Activated naive CD4-positive, alpha-beta T cell treated with anti-CD3 and anti-CD28 coated beads for 36 hours (primary cell): ENCODE measurements around the gene FAM209A. TPM values are rescaled to one million over a fixed set of nuclear protein-coding genes. Genes with fewer than 3 reads are reported as not detected.
"Not testable (repeated sequence)": the region's sequence is repeated elsewhere in the genome, so short reads cannot be mapped to it uniquely, and the experiment has no call there.

Source experiments
- CTCF ChIA-PET: fragments of 350-600 bp; sonication (Branson Sonifier 250); formaldehyde crosslinking; loops from one replicate; lab custom pipeline; 2021; ENCODE audit warnings: antibody characterized with exemption; lab: Charles Lee
- DNase-seq: peaks from one replicate; pipeline ENCODE4 v3.0.0-alpha.2; 2020
- H3K27ac Mint-ChIP-seq: one replicate; pipeline ENCODE4 v1.8.0; 2021; ENCODE audit warnings: mild to moderate bottlenecking, mixed read lengths
- H3K27me3 Mint-ChIP-seq: one replicate; pipeline ENCODE4 v1.8.0; 2021; ENCODE audit warnings: low read depth, mixed read lengths
- H3K36me3 Mint-ChIP-seq: one replicate; pipeline ENCODE4 v1.8.0; 2021; ENCODE audit warnings: low read depth, mixed read lengths
- H3K4me1 Mint-ChIP-seq: one replicate; pipeline ENCODE4 v1.8.0; 2021; ENCODE audit warnings: low read depth, mixed read lengths
- H3K4me3 Mint-ChIP-seq: one replicate; pipeline ENCODE4 v1.8.0; 2021; ENCODE audit warnings: mild to moderate bottlenecking, moderate library complexity, mixed read lengths
- H3K9me3 Mint-ChIP-seq: one replicate; pipeline ENCODE4 v1.8.0; 2021; ENCODE audit warnings: mixed read lengths
- intact Hi-C: fragments of 100-400 bp; cut with micrococcal nuclease; formaldehyde crosslinking; loops from one replicate; pipeline ENCODE4 v1.15.1; 2023
- total RNA-seq, 2 experiments: library from RNA; stranded (reverse); gene quantifications; one replicate each; pipeline ENCODE4 v1.2.3, GENCODE V29; 2021

Gene FAM209A
- total RNA-seq, 2 experiments from 2014 or later = 0.31 TPM; not detected in 1

DNA sequence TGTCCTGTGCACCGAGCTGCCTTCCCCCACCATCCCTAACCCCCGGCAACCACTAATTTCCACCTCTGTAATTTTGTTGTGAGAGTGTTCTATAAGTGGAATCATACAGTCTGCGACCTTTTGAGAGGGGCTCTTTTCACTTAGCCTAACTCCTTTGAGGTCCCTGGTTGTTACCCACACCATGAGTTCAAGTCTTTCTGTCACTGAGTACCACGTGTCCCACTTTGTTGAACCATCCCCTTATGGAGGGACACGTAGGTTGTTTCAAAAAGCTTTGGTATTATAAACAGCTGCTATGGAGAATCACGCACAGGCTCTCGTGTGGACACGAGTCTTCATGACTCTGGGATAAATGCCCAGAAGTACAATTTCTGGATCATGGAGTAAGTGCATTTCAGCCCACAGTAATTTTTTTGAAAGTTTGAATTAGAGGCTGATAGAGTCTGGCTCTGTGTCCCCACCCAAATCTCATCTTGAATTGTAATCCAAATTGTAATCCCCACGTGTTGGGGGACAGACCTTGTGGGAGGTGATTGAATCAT is 18.0 kb downstream of the FAM209A start:
- CTCF ChIA-PET = interaction anchor here (1.0 kb wide), 1 partner anchor 8 kb away, joined by 3 read pairs; no protein-coding TSS in a partner anchor
- Mint-ChIP-seq H3K27me3 (no peaks in the 10 kb centered on the region), H3K36me3 (no peaks in the 10 kb centered on the region), H3K4me1 (no peaks in the 10 kb centered on the region), H3K4me3 (no peak overlapping the region), H3K9me3 (no peaks in the 10 kb centered on the region), H3K27ac (no peak overlapping the region)
- no peak for DNase-seq
- intact Hi-C loops = no loop called here

DNA sequence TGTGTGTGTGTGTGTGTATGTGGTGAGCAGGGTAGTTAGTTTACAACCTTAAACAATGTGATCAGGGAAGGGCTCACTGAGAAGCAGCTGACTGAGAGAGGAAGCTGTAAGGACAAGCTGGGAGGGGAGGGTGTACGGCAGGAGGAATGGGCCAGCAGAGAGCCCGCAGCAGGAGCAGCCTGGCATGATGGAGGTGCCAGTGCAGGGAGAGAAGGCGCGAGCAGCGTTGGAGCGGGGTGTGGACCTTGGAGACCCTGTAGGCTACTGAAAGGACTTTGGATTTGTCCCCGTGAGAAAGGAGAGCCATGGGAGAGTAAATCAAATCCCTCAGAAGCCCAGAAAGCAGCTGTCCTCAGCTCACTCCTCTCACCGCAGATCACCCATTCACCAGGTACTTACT is 27.0 kb downstream of the FAM209A start:
- Mint-ChIP-seq H3K4me1 (peaks cover 7% of the 10 kb centered on the region), H3K9me3 (no peaks in the 10 kb centered on the region), H3K4me3 (no peak overlapping the region), H3K27me3 (no peaks in the 10 kb centered on the region), H3K36me3 (no peaks in the 10 kb centered on the region), H3K27ac (no peak overlapping the region)
- CTCF ChIA-PET = interaction anchor here (0.7 to 2.4 kb wide), 11 partner anchors 9 to 795 kb away, joined by 3 to 18 read pairs (median 5); partner anchors contain the start of gene MC3R
- intact Hi-C loops = loop anchor here (2.0 kb wide), 2 partner anchors 509 to 795 kb away; no protein-coding TSS in a partner anchor
- no peak for DNase-seq

DNA sequence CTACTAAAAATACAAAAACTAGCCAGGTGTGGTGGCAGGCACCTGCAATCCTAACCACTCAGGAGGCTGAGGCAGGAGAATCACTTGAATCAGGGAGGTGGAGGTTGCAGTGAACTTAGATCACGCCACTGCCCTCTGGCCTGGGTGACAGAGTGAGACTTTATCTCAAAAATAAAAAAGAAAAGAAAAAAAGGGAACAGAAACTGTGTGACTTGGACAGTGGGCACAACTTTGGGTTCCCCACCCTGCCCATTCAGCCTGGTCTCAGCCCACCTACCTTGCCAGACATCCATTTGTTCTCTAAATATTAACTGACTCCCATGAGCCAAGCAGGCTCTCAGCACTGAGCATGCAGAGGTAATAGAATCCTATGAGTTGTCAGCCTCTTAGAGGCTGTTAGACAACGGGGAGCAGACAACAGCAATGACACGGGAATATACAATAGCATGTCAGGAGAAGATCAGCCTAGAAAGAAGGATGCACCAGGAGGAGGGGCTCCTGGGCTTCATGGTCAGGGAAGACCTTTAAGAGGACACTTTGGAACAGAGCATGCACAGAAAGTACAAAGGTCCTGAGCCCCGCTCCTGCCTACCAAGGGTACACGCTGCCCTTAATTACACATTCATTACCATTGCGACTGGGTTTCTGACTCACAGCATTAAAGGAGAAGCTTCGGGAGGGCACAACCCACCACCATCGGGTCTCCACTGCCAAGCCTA is 28.5 kb downstream of the FAM209A start:
- Mint-ChIP-seq H3K27me3 (no peaks in the 10 kb centered on the region), H3K4me1 (peaks cover 7% of the 10 kb centered on the region), H3K9me3 (no peaks in the 10 kb centered on the region), H3K36me3 (no peaks in the 10 kb centered on the region), H3K4me3 (no peak overlapping the region), H3K27ac (no peak overlapping the region)
- CTCF ChIA-PET = no interaction called here
- intact Hi-C loops = no loop called here
- DNase-seq = no peak

DNA sequence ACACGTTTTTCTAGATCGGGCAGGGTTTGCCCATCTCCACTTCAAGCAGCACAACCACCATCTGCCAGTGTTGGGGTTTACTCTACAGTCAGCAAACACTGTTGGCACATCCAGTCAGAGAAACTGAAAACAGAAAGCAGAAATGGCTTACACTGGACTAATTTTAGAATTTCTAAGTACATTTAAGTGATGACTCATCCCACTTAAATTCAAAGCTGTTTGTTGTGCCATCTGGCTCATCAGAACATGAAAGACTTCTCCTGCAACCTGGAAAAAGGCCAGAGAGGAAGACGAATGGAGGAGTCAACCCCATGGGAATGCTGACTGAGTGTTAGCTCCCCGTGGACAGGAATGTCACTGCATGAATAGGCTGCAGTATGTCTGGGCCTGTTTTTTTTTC is 30.3 kb downstream of the FAM209A start:
- CTCF ChIA-PET = interaction anchor here (0.7 kb wide), 1 partner anchor 372 kb away, joined by 3 read pairs; no protein-coding TSS in a partner anchor
- Mint-ChIP-seq H3K27me3 (no peaks in the 10 kb centered on the region), H3K27ac (no peak overlapping the region)

GRCh38 chr20:56558968-56559367 is 34.4 kb downstream of the FAM209A start:
- no peaks in the 10 kb centered on the region for H3K27me3 Mint-ChIP-seq
- no peaks in the 10 kb centered on the region for H3K9me3 Mint-ChIP-seq
- CTCF ChIA-PET = no interaction called here
- H3K36me3 Mint-ChIP-seq = no peaks in the 10 kb centered on the region
- H3K27ac Mint-ChIP-seq = no peak overlapping the region
- no peak for DNase-seq
- peaks cover 7% of the 10 kb centered on the region for H3K4me1 Mint-ChIP-seq
- intact Hi-C loops = no loop called here
- no peak overlapping the region for H3K4me3 Mint-ChIP-seq

More for the DNA sequence above, 30.3 kb downstream of the FAM209A start:
- DNase-seq = peak; percentile 24
- Mint-ChIP-seq H3K4me3 (no peak overlapping the region), H3K36me3 (no peaks in the 10 kb centered on the region), H3K9me3 (no peaks in the 10 kb centered on the region), H3K4me1 (peaks cover 7% of the 10 kb centered on the region)
- intact Hi-C loops = no loop called here

DNA sequence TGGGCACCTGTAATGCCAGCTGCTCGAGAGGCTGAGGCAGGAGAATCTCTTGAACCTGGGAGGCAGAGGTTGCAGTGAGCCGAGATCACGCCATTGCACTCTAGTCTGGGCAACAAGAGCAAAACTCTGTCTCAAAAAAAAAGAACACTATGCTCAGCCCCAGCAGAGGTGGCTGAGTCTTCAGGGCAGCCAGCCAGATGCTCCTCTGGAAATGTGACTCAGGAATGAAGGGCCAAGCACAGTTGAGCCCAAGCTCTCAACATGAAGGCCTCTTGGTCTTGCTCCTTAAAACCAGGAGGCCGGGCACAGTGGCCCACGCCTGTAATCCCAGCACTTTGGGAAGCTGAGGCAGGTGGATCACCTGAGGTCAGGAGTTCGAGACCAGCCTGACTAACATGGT is 40.0 kb downstream of the FAM209A start:
- H3K27me3 Mint-ChIP-seq, H3K36me3 Mint-ChIP-seq, H3K4me3 Mint-ChIP-seq, H3K4me1 Mint-ChIP-seq, H3K27ac Mint-ChIP-seq, intact Hi-C loops, H3K9me3 Mint-ChIP-seq, CTCF ChIA-PET, DNase-seq: not testable (repeated sequence)

DNA sequence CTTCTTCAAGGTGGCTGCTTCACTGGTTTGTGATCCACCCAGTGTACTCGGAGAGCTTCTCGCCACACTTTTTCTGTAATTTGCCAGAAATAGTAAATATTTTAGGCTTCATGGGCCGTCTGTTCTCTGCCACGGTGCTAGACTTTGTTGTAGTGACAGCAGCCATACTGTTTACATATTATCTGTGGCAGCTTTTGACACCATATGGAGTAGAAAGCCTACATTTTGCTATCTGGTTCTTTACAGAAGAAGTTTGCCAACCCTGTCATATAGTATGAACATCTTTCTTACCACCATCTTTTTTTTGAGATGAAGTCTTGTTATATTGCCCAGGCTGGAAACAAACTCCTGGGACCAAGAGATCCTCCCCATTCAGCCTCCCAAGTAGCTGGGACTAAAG is 41.0 kb downstream of the FAM209A start:
- no peak for DNase-seq
- CTCF ChIA-PET = interaction anchor here (1.2 kb wide), 1 partner anchor 15 kb away, joined by 4 read pairs; no protein-coding TSS in a partner anchor
- H3K36me3 Mint-ChIP-seq = no peaks in the 10 kb centered on the region

GRCh38 chr20:56566621-56567020 is 42.1 kb downstream of the FAM209A start:
- intact Hi-C loops = no loop called here
- H3K27me3 Mint-ChIP-seq = peaks cover 1% of the 10 kb centered on the region
- H3K27ac Mint-ChIP-seq = no peak overlapping the region
- no peak overlapping the region for H3K4me3 Mint-ChIP-seq
- no peaks in the 10 kb centered on the region for H3K36me3 Mint-ChIP-seq
- H3K9me3 Mint-ChIP-seq = no peaks in the 10 kb centered on the region
- no peaks in the 10 kb centered on the region for H3K4me1 Mint-ChIP-seq
- no peak for DNase-seq
- CTCF ChIA-PET = interaction anchor here (0.5 to 1.2 kb wide), 3 partner anchors 16 to 318 kb away, joined by 3 to 4 read pairs (median 3); partner anchors contain the start of gene MC3R

More for the DNA sequence above, 41.0 kb downstream of the FAM209A start:
- Mint-ChIP-seq H3K27me3 (no peaks in the 10 kb centered on the region), H3K4me1 (no peaks in the 10 kb centered on the region), H3K9me3 (no peaks in the 10 kb centered on the region), H3K4me3 (no peak overlapping the region), H3K27ac (no peak overlapping the region)
- intact Hi-C loops = no loop called here

- H3K36me3 Mint-ChIP-seq = no peaks in the 10 kb centered on the region
- H3K27me3 Mint-ChIP-seq = peaks cover 6% of the 10 kb centered on the region
- intact Hi-C loops = no loop called here
- CTCF ChIA-PET = no interaction called here
- H3K4me1 Mint-ChIP-seq = no peaks in the 10 kb centered on the region
- H3K9me3 Mint-ChIP-seq = no peaks in the 10 kb centered on the region
- no peak for DNase-seq
- no peak overlapping the region for H3K4me3 Mint-ChIP-seq
- H3K27ac Mint-ChIP-seq = no peak overlapping the region
Observed at GRCh38 chr20:56570832-56571231, 46.3 kb downstream of the FAM209A start.

GRCh38 chr20:56572172-56572571 is 47.6 kb downstream of the FAM209A start:
- Mint-ChIP-seq H3K36me3 (no peaks in the 10 kb centered on the region), H3K27ac (no peak overlapping the region), H3K4me3 (no peak overlapping the region), H3K27me3 (peaks cover 6% of the 10 kb centered on the region), H3K9me3 (no peaks in the 10 kb centered on the region), H3K4me1 (no peaks in the 10 kb centered on the region)
- no peak for DNase-seq
- intact Hi-C loops = no loop called here
- CTCF ChIA-PET = no interaction called here

DNA sequence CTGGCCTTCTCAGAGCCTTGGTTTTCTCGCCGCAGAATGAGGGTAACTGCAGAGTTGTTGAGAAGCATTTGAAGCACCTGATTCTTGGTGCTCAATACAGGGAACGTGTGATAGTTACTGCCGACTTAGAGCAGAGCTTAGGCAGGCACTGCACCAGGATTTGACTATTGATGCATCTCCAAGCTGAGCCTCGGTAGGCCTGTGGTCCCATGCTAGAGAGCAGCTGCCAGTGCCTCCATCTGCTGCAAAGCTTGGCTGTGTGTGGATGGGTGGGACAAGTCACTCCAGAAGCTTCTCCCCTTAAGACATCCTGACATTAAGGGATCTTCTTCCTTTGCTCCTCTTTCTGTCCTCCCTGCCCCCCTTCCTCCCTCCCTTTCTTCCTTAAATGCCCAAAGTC is 49.4 kb downstream of the FAM209A start:
- CTCF ChIA-PET = no interaction called here
- intact Hi-C loops = no loop called here
- Mint-ChIP-seq H3K36me3 (no peaks in the 10 kb centered on the region), H3K4me3 (no peak overlapping the region), H3K4me1 (no peaks in the 10 kb centered on the region), H3K27me3 (peaks cover 6% of the 10 kb centered on the region), H3K27ac (no peak overlapping the region), H3K9me3 (no peaks in the 10 kb centered on the region)
- no peak for DNase-seq

DNA sequence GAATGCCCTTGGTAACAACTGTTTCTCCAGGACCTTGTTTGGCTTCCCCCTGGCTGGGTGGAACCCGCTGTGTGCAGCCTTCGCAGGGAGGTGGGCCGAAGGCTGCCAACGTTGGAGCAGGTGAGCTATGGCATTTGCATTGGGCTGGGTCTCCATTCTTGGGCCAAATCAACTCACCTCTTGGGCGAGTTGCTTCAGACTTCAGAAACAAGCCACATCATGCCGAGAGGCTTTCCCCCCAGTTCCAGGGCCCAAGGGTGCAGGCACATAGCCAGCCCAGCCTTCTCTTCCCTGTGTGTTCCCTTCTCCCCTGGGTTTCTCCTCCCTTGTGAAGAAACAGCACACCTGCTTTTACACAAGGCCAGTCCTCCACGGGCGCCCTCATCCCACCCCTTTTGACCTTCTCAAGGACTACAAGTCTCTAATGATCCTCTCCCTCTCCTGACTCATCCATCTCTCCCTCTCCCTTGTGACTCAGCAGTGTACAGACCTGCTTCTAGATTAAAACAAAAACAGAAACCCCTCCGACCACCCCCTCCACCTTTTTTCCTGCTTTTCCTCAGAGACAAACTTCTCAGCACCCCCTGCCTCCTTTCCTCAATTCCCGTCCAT is 50.1 kb downstream of the FAM209A start:
- intact Hi-C loops = loop anchor here (5.0 kb wide), 1 partner anchor 327 kb away; the partner anchor contains the start of gene MC3R
- H3K27me3 Mint-ChIP-seq = peaks cover 6% of the 10 kb centered on the region

More for the DNA sequence above, 50.1 kb downstream of the FAM209A start:
- no peaks in the 10 kb centered on the region for H3K36me3 Mint-ChIP-seq
- no peak for DNase-seq
- H3K4me3 Mint-ChIP-seq = no peak overlapping the region
- CTCF ChIA-PET = no interaction called here
- H3K9me3 Mint-ChIP-seq = no peaks in the 10 kb centered on the region
- H3K27ac Mint-ChIP-seq = no peak overlapping the region
- no peaks in the 10 kb centered on the region for H3K4me1 Mint-ChIP-seq
